ENCODE measurements around the gene TMEM184B. TPM values are rescaled to one million over a fixed set of nuclear protein-coding genes. Genes with fewer than 3 reads are reported as not detected.

TMEM184B gene
- total and polyA plus RNA-seq, 2 donors from 2014 or later: 22.9 to 54.1 TPM

GRCh38 chr22:38240734-38241252 is 32.0 kb downstream of the TMEM184B start:
- H3K4me1 ChIP-seq (ENCODE audit: control insufficient read depth in 2 of 3, insufficient read depth in 2 of 3, low read depth in 1 of 3, low read length in 3 of 3): peaks cover 0 to 25% (median 11%) of the 10 kb centered on the region in 3 donors
- peaks cover 0 to 4% (median 0%) of the 10 kb centered on the region in 3 donors for H3K36me3 ChIP-seq (ENCODE audit: control insufficient read depth in 2 of 3, insufficient read depth in 3 of 3, low read length in 3 of 3)
- no peak overlapping the region for H3K9ac ChIP-seq (ENCODE audit: low read length in 3 of 3)
- DNase-seq (peak in 1 of 5 donors; percentile 34), FAIRE-seq (no peak)
- H3K9me3 ChIP-seq (ENCODE audit: control insufficient read depth in 2 of 3, insufficient read depth in 1 of 3, low read length in 3 of 3): no peaks in the 10 kb centered on the region
- intact Hi-C loops (cut with DNase I): no loop called here
- no peak for TF ChIP-seq CTCF (IDR thresholded peaks at IDR 0.05; ENCODE audit: borderline replicate concordance, extremely low read depth, insufficient read depth)
- H3K27ac ChIP-seq (ENCODE audit: low read depth in 2 of 2, low read length in 2 of 2): no peak overlapping the region
- no peak overlapping the region for H3K4me3 ChIP-seq (ENCODE audit: low read length in 3 of 3)
- H3K27me3 ChIP-seq (ENCODE audit: control insufficient read depth, insufficient read depth, low read length): no peaks in the 10 kb centered on the region

GRCh38 chr22:38239101-38239761 is 33.6 kb downstream of the TMEM184B start:
- no peaks in the 10 kb centered on the region for H3K27me3 ChIP-seq (ENCODE audit: control insufficient read depth, insufficient read depth, low read length)
- H3K9me3 ChIP-seq (ENCODE audit: control insufficient read depth in 2 of 3, insufficient read depth in 1 of 3, low read length in 3 of 3): no peaks in the 10 kb centered on the region
- peak overlapping the region in 1 of 3 donors; percentile 58 for H3K9ac ChIP-seq (ENCODE audit: low read length in 3 of 3)
- H3K36me3 ChIP-seq (ENCODE audit: control insufficient read depth in 2 of 3, insufficient read depth in 3 of 3, low read length in 3 of 3): peaks cover 0 to 6% (median 4%) of the 10 kb centered on the region in 3 donors
- H3K4me3 ChIP-seq (ENCODE audit: low read length in 3 of 3): no peak overlapping the region
- peaks cover 0 to 25% (median 11%) of the 10 kb centered on the region in 3 donors for H3K4me1 ChIP-seq (ENCODE audit: control insufficient read depth in 2 of 3, insufficient read depth in 2 of 3, low read depth in 1 of 3, low read length in 3 of 3)
- DNase-seq (peak in 1 of 5 donors; percentile 17), FAIRE-seq (no peak)
- intact Hi-C loops (cut with DNase I): no loop called here
- peak; percentile 16 for TF ChIP-seq CTCF (IDR thresholded peaks at IDR 0.05; ENCODE audit: borderline replicate concordance, extremely low read depth, insufficient read depth)
- H3K27ac ChIP-seq (ENCODE audit: low read depth in 2 of 2, low read length in 2 of 2): peak overlapping the region in 1 of 2 donors; percentile 57

- Histone ChIP-seq H3K27ac (ENCODE audit: low read depth in 2 of 2, low read length in 2 of 2) (peak overlapping the region in 1 of 2 donors; percentile 57), H3K9me3 (ENCODE audit: control insufficient read depth in 2 of 3, insufficient read depth in 1 of 3, low read length in 3 of 3) (no peaks in the 10 kb centered on the region), H3K9ac (ENCODE audit: low read length in 3 of 3) (peak overlapping the region in 1 of 3 donors; percentile 58), H3K4me1 (ENCODE audit: control insufficient read depth in 2 of 3, insufficient read depth in 2 of 3, low read depth in 1 of 3, low read length in 3 of 3) (peaks cover 0 to 24% (median 11%) of the 10 kb centered on the region in 3 donors), H3K27me3 (ENCODE audit: control insufficient read depth, insufficient read depth, low read length) (no peaks in the 10 kb centered on the region), H3K4me3 (ENCODE audit: low read length in 3 of 3) (no peak overlapping the region), H3K36me3 (ENCODE audit: control insufficient read depth in 2 of 3, insufficient read depth in 3 of 3, low read length in 3 of 3) (peaks cover 0 to 6% (median 5%) of the 10 kb centered on the region in 3 donors)
- FAIRE-seq (no peak), DNase-seq (no peak)
- no peak for TF ChIP-seq CTCF (IDR thresholded peaks at IDR 0.05; ENCODE audit: borderline replicate concordance, extremely low read depth, insufficient read depth)
- intact Hi-C loops (cut with DNase I): no loop called here
Observed at GRCh38 chr22:38238519-38239071, 34.2 kb downstream of the TMEM184B start.
